Measurements from ENCODE around the gene SMAGP.
A peak's percentile ranks its signal among the peaks of the same experiment; 100 is the strongest.
"Not testable (repeated sequence)": the region's sequence is repeated elsewhere in the genome, so short reads cannot be mapped to it uniquely, and the experiment has no call there.

SMAGP gene

DNA sequence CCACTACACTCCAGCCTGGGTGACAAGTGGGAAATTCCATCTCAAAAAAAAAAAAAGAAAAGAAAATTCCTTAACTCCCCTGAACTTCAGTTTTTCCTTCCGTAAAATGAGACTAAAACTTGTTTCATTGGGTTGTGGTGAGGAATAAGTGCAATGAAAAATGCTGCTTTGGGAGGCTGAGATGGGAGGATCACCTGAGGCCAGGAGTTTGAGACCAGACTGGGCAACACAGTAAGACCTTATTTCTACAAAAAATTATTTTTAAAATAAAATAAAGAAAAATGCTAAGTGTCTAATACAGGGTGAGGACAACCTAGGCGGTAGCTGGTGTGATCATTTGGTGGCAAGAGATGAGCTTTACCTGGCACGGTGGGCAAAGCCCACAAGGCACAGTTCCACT, 6.9 kb downstream of the SMAGP start:
- no peak for DNase-seq

- DNase-seq, result peak; percentile 49
Observed at GRCh38 chr12:51262758-51263177, 7.4 kb downstream of the SMAGP start.

DNA sequence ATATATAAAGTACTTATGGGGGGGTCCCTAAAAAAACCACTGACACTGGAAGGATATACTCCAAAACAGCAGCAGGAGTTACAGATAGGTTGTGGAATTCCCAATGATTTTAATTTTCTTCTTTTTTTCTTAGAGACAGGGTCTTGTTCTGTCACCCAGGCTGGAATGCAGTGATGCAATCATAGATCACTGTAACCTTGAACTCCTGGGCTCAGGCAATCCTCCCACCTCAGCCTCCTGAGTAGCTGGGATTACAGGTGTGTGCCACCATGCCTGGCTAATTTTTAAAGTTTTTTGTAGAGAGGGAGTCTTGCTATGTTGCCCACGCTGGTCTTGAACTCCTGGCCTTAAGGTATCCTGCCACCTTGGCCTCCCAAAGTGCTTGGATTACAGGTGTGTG, 10.6 kb downstream of the SMAGP start:
- not testable (repeated sequence) for DNase-seq

DNA sequence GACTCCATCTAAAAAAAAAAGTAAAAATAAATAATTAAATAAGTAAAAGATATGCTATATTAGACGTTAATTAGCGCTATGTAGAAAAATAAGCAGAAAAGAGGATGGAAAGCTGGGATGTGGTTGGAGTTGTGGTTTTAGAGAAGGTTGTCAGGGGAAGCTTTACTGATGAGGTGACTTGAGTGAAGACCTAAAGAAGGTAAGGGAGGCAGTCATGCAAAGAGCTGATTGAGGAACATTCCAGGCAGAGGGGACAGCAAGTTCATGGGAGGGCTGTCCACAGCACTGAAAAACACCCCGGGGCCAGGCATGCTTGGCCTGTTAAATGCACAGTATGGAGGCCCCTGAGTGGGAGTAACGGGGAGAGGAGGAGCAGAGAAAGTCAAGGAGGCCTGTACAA, 15.7 kb downstream of the SMAGP start:
- no peak for DNase-seq

GRCh38 chr12:51253276-51253675, 16.9 kb downstream of the SMAGP start:
- peak; percentile 47 for DNase-seq

DNA sequence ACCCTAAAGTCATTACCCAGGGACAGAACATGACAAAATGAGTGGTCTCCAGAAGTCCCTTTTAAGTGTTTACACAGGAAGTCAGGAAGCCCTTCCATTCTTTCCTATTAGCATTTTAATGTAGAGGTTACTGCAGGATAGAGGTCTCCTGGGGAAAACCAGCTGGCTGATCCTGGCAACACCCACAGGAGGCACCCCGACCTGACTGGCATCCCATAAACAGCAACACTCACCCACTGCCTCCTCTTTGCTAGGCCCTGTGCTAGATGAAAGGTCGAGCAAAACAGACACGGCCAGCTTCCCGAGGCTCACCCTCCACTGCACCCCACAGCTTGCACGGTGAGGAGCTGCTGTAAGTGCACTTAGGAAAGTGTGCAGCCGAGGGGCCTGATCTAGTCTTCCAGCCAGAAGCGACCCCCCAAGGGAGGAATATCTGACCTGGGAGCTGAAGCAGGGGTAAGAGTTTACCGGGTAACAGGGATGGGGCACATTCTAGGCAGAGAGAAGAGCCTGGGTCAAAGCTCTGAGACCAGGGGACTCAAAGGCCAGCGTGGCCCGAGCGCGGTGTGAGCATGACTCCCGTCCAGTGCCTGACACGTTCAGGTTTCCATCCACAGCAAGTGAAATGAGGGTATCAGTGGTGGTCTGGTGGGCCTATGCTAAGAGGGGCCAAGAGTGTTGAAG, 22.6 kb downstream of the SMAGP start:
- no peak for DNase-seq

- peak; percentile 93 for DNase-seq
Observed at GRCh38 chr12:51246254-51246853, 23.9 kb downstream of the SMAGP start.

DNA sequence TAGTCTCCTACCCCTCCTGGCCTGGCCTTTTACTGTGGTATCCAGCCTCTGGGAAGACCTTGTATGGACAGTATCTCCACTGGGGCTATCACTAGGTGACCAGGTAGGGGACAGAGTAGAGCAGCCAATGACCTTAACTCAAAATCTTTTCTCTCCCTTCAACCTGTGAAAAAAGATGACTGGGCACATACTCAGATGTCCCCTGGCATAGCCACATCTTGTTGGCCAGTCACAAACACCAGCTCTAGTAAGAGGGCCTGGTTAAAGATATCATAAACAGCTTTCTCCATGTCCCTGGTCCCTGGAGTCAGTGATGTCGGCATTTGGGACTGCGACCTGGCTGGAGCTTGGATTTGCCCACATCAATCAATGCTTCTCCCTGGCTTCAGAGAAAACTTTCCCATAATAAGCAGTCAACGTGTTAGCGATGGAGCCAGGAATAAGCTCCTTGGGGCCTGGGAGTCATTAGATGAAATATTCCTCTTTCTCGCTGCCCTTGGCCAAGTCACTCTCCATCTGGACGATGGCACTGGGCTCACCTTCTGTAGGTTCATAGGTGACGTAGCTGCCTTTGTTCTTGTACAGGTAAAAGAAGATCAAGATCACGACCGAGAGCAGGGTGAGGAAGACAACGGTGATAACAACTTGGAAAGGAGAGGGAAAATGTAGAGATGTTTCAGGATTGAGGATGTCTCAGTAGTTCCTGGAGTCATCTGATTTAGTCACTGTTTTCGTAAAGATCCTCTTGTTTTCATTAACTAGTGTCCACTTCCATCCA, 24.6 kb downstream of the SMAGP start:
- DNase-seq, result no peak

DNA sequence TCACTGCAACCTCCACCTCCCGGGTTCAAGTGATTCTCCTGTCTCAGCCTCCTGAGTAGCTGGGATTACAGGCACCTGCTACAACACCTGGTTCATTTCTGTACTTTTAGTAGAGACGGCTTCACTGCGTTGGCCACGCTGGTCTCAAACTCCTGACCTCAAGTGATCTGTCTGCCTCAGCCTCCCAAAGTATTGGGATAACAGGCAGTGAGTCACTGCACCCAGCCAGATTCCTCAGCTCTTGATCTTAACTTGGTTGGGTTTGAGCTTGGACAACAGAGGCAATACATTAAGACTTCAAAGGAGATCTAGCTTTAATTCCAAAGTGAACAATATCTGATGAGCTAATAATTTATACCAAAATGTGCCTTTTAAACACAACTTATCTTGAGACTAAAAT, 25.9 kb downstream of the SMAGP start:
- DNase-seq, result no peak

GRCh38 chr12:51242876-51243275, 27.3 kb downstream of the SMAGP start:
- DNase-seq, result no peak

GRCh38 chr12:51242120-51242519, 28.1 kb downstream of the SMAGP start:
- no peak for DNase-seq

GRCh38 chr12:51240971-51241370, 29.2 kb downstream of the SMAGP start:
- DNase-seq, result no peak

- peak; percentile 97 for DNase-seq
Observed at GRCh38 chr12:51238510-51239334, 31.5 kb downstream of the SMAGP start, which contains the start of gene DAZAP2. TSS of gene DAZAP2 (plus strand) at chr12:51238826. CDS start at chr12:51238908, 82 bp downstream.

GRCh38 chr12:51238037-51238509, 32.1 kb downstream of the SMAGP start:
- no peak for DNase-seq

DNA sequence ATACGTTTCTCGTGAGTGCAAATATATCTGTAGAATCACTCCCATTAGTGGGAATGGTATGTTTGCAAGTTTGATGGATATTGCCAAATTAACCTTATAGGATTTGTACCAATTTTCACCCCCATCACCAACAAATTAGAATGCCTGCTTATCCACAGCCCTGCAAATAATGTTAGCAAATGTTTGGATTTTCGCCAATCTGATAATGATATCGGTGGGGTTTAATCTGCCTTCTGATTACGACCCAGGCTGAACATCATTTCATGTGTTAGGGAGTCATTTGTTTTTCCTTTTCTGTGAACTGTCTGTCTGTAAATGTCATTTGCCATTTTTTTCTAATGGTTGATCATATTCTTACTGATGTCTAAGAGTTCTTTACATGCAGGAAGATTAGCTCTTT, 35.7 kb downstream of the SMAGP start:
- DNase-seq, result no peak

GRCh38 chr12:51232642-51233041, 37.6 kb downstream of the SMAGP start:
- no peak for DNase-seq

- no peak for DNase-seq
Observed at GRCh38 chr12:51229116-51229809, 41.0 kb downstream of the SMAGP start.

DNA sequence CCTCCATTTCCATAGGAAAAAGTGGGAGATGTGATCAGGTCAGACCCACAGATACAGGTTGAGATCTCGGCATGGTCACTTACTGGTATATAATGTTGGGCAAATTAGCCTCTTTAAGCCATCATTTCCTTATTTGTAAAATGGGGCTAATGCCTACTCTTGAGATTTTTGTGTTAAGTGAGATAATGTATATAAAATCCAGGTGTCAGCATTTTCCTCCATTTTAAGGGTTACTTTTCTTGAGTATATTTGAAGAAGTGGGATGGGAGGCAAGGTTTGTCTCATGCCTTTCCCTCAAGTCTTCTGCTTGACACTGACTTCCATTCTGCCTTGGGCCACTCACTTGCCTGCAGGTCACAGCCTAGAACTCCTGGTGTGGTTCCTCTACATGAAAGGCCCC, 42.3 kb downstream of the SMAGP start:
- no peak for DNase-seq

- not testable (repeated sequence) for DNase-seq
Observed at GRCh38 chr12:51227112-51227511, 43.1 kb downstream of the SMAGP start.

DNA sequence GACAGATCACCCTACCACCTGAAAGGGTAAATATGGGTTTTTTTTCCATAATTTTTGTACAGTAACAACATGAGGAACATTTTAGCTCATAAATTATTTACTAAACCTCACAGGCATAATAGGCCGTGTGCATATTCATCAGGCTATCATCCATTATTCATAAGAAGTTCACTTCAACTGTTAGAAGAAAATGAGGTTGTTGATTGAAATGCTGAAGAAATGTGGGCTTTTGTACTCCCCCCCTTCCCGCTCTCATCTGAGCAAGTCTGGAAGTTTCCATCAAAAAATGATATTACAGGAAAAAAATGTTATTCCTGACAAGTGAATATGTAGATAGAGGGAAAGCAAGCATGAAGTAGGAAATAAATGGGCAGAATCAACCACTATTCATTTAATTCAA, 44.4 kb downstream of the SMAGP start:
- DNase-seq, result no peak

- DNase-seq, result no peak
Observed at GRCh38 chr12:51225234-51225633, 45.0 kb downstream of the SMAGP start.

DNA sequence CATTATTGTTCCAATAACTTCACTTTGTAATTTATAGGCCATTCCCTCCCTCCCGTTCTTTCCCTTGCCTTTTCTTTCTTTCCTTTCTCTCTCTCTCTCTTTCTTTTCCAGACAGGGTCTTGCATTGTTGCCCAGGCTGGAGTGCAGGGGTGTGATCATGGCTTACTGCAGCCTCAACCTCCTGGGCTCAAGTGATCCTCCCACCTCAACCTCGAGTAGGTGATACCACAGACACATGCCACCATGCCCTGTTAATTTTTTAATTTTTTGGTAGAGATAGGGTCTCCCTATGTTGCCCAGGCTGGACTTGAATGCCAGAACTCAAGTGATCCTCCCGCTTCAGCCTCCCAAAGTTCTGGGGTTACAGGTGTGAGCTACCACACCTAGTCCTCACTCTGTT, 45.6 kb downstream of the SMAGP start:
- no peak for DNase-seq
